ENCODE measurements around the gene SLFN5.

GRCh38 chr17:35291802-35292201 is 48.9 kb downstream of the SLFN5 start:
- no peak for TF ChIP-seq MXI1 (conservative IDR thresholded peaks at IDR 0.05; ENCODE audit: poor library complexity, severe bottlenecking)
- TF ChIP-seq EP300 (conservative IDR thresholded peaks at IDR 0.05; ENCODE audit: poor library complexity, severe bottlenecking) = no peak
- TF ChIP-seq TAF1 (IDR thresholded peaks at IDR 0.05; ENCODE audit: low read depth) = no peak

All from neural cell (in vitro differentiated cells).